Caco-2 (cell line): ENCODE results near the gene GGT5. TPM values are rescaled to one million over a fixed set of nuclear protein-coding genes. Genes with fewer than 3 reads are reported as not detected.
"Not testable (repeated sequence)": the region's sequence is repeated elsewhere in the genome, so short reads cannot be mapped to it uniquely, and the experiment has no call there.

ENCODE experiments used
- BruUV-seq: library from RNA; stranded (reverse); fragments of 400-500 nt; replicated peaks from 2 replicates; lab custom pipeline; 2021; lab: Mats Ljungman, UMichigan
- CTCF ChIA-PET: fragments of 300-600 bp; sonication (Branson Sonifier 250); formaldehyde crosslinking; loops from one replicate; lab custom pipeline; 2022; ENCODE audit warnings: antibody characterized with exemption; lab: Charles Lee
- POLR2A ChIA-PET: fragments of 300-600 bp; sonication (Branson Sonifier 250); formaldehyde crosslinking; loops from one replicate; lab custom pipeline; 2022; ENCODE audit warnings: antibody characterized with exemption; lab: Charles Lee
- DNase-seq, 2 experiments: peaks; one replicate each; pipeline versions ENCODE4 v3.0.0 to v3.0.0-alpha.2; 2020 to 2022
- H3K27me3 ChIP-seq: replicated peaks from 2 replicates; pipeline ENCODE4 v1.6.0; 2011; ENCODE audit warnings: low read length; ENCODE audit not compliant: control insufficient read depth, insufficient read depth
- H3K36me3 ChIP-seq: 2 replicates; pipeline ENCODE4 v1.5.1; 2011; ENCODE audit warnings: low read length; ENCODE audit not compliant: control insufficient read depth, insufficient read depth
- H3K4me1 ChIP-seq: fragments of 250-450 bp; sonication (Bioruptor Pico); 2 replicates; pipeline ENCODE4 v1.5.1; 2020; ENCODE audit warnings: mild to moderate bottlenecking
- H3K4me3 ChIP-seq: 2 replicates; pipeline ENCODE4 v1.5.1; 2011; ENCODE audit warnings: low read depth, mild to moderate bottlenecking, control low read depth, low read length
- H3K9me3 ChIP-seq: fragments of 250-450 bp; sonication (Bioruptor Pico); 2 replicates; pipeline ENCODE4 v1.5.1; 2020; ENCODE audit warnings: mild to moderate bottlenecking, moderate library complexity
- H3K27ac Mint-ChIP-seq: one replicate; pipeline ENCODE4 v1.8.0; 2022; ENCODE audit warnings: mixed read lengths; ENCODE audit not compliant: unreplicated experiment
- H3K27me3 Mint-ChIP-seq: one replicate; pipeline ENCODE4 v1.8.0; 2022; ENCODE audit warnings: mixed read lengths; ENCODE audit not compliant: insufficient read depth, unreplicated experiment
- H3K36me3 Mint-ChIP-seq: one replicate; pipeline ENCODE4 v1.8.0; 2022; ENCODE audit warnings: mild to moderate bottlenecking, mixed read lengths; ENCODE audit not compliant: insufficient read depth, unreplicated experiment
- H3K4me1 Mint-ChIP-seq: one replicate; pipeline ENCODE4 v1.8.0; 2022; ENCODE audit warnings: low read depth, mixed read lengths; ENCODE audit not compliant: unreplicated experiment
- H3K4me3 Mint-ChIP-seq: one replicate; pipeline ENCODE4 v1.8.0; 2022; ENCODE audit warnings: mild to moderate bottlenecking, moderate library complexity, mixed read lengths; ENCODE audit not compliant: unreplicated experiment
- H3K9me3 Mint-ChIP-seq: one replicate; pipeline ENCODE4 v1.8.0; 2022; ENCODE audit warnings: mixed read lengths; ENCODE audit not compliant: unreplicated experiment
- intact Hi-C: fragments of 100-400 bp; cut with micrococcal nuclease; formaldehyde crosslinking; loops from one replicate; pipeline ENCODE4 v1.10.0; 2022; ENCODE audit not compliant: unreplicated experiment
- total RNA-seq: library from RNA; stranded (reverse); gene quantifications from 2 replicates; pipeline ENCODE4 v1.2.3, GENCODE V29; 2022
- TF ChIP-seq, protein P1 (sequence below), 2 experiments: fragments of 200-600 bp in 1 of 2; IDR thresholded peaks; 1 replicate in 1 of 2; 2 replicates in 1 of 2; pipeline versions ENCODE4 v1.5.1 to v1.8.0; 2011 to 2022; ENCODE audit warnings: antibody characterized with exemption in 1 of 2, control low read depth in 1 of 2, inconsistent platforms in 1 of 2, low read depth in 1 of 2, low read length in 1 of 2, mild to moderate bottlenecking in 1 of 2, moderate library complexity in 1 of 2; ENCODE audit not compliant: insufficient read depth in 1 of 2, severe bottlenecking in 1 of 2, unreplicated experiment in 1 of 2

The GGT5 gene
- total RNA-seq, 1 experiment from 2014 or later: 0.66 TPM

- ChIA-PET CTCF (no interaction called here), POLR2A (no interaction called here)
- Mint-ChIP-seq H3K9me3 (no peaks in the 10 kb centered on the region), H3K27ac (no peak overlapping the region), H3K4me3 (no peak overlapping the region), H3K27me3 (no peaks in the 10 kb centered on the region), H3K36me3 (peaks cover 6% of the 10 kb centered on the region), H3K4me1 (peaks cover 9% of the 10 kb centered on the region)
- Histone ChIP-seq H3K4me3 (no peak overlapping the region), H3K4me1 (peaks cover 4% of the 10 kb centered on the region), H3K9me3 (no peaks in the 10 kb centered on the region), H3K36me3 (no peaks in the 10 kb centered on the region), H3K27me3 (no peaks in the 10 kb centered on the region)
- DNase-seq: no peak
- BruUV-seq: no TSS peak
- TF ChIP-seq, protein P1, sequence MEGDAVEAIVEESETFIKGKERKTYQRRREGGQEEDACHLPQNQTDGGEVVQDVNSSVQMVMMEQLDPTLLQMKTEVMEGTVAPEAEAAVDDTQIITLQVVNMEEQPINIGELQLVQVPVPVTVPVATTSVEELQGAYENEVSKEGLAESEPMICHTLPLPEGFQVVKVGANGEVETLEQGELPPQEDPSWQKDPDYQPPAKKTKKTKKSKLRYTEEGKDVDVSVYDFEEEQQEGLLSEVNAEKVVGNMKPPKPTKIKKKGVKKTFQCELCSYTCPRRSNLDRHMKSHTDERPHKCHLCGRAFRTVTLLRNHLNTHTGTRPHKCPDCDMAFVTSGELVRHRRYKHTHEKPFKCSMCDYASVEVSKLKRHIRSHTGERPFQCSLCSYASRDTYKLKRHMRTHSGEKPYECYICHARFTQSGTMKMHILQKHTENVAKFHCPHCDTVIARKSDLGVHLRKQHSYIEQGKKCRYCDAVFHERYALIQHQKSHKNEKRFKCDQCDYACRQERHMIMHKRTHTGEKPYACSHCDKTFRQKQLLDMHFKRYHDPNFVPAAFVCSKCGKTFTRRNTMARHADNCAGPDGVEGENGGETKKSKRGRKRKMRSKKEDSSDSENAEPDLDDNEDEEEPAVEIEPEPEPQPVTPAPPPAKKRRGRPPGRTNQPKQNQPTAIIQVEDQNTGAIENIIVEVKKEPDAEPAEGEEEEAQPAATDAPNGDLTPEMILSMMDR (IDR thresholded peaks at IDR 0.05; ENCODE audit: insufficient read depth in 1 of 2, low read depth in 1 of 2, low read length in 1 of 2, severe bottlenecking in 1 of 2, unreplicated experiment in 1 of 2): no peak
- intact Hi-C loops: no loop called here
These were observed 45.6 kb upstream of the GGT5 start for GRCh38 chr22:24290459-24290858.

DNA sequence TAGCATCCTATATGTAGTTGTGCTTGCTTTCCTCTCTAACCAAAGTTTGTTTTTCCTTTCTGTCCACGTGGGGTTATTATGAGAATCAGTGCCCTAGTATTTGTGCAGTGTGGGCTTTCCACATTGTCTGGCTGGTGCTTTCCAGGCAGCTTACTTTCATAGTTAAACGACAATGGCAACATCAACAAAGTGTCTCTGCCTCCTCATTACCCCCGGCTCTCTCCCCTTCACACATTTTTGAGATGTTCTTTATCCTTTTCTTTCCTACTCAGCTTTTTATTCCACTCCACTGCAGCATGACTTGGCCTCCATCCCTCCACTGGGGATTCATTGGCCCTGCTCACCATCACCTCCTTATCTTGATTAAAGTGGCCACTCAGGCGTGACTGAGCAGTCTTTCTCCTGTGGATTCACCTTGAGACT is 44.9 kb upstream of the GGT5 start:
- TF ChIP-seq, protein P1 (IDR thresholded peaks at IDR 0.05; ENCODE audit: insufficient read depth in 1 of 2, low read depth in 1 of 2, low read length in 1 of 2, severe bottlenecking in 1 of 2, unreplicated experiment in 1 of 2): no peak
- Mint-ChIP-seq H3K4me3 (no peak overlapping the region), H3K4me1 (peaks cover 14% of the 10 kb centered on the region), H3K27me3 (no peaks in the 10 kb centered on the region), H3K9me3 (no peaks in the 10 kb centered on the region), H3K36me3 (peaks cover 6% of the 10 kb centered on the region), H3K27ac (no peak overlapping the region)
- Histone ChIP-seq H3K36me3 (no peaks in the 10 kb centered on the region), H3K4me1 (peaks cover 5% of the 10 kb centered on the region), H3K9me3 (no peaks in the 10 kb centered on the region), H3K4me3 (no peak overlapping the region), H3K27me3 (no peaks in the 10 kb centered on the region)
- intact Hi-C loops: no loop called here
- POLR2A ChIA-PET: no interaction called here
- no peak for DNase-seq
- BruUV-seq: no TSS peak
- CTCF ChIA-PET: no interaction called here

DNA sequence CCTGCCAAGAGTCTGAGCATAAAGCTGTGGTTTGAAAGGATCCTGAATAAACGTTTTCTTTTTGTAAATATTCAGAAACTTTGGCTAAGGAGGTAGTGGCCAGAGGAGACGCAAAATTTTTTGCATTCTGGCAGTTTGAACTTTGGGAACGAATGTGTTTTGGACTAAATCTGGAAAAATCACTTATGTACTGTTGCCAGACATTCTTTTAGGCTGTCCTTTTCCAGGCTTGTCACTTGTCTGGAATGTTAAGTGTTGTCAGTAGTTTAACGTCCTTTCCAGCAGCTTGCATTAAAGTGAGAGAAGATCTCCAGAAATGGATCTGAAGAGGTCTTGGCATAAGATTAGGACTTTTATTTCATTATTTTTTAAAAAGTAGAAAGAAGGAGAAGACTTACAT is 44.2 kb upstream of the GGT5 start:
- CTCF ChIA-PET: interaction anchor here (0.7 kb wide), 1 partner anchor 132 kb away, joined by 6 read pairs; no protein-coding TSS in a partner anchor
- peaks cover 18% of the 10 kb centered on the region for H3K4me1 Mint-ChIP-seq
- peaks cover 6% of the 10 kb centered on the region for H3K36me3 Mint-ChIP-seq
- no peaks in the 10 kb centered on the region for H3K9me3 ChIP-seq
- H3K27ac Mint-ChIP-seq: no peak overlapping the region
- BruUV-seq: no TSS peak
- H3K4me1 ChIP-seq: peaks cover 8% of the 10 kb centered on the region
- no peak for DNase-seq
- POLR2A ChIA-PET: no interaction called here
- no peaks in the 10 kb centered on the region for H3K36me3 ChIP-seq
- intact Hi-C loops: no loop called here
- no peaks in the 10 kb centered on the region for H3K27me3 ChIP-seq
- H3K4me3 Mint-ChIP-seq: no peak overlapping the region
- no peaks in the 10 kb centered on the region for H3K9me3 Mint-ChIP-seq
- H3K4me3 ChIP-seq: no peak overlapping the region
- TF ChIP-seq, protein P1 (IDR thresholded peaks at IDR 0.05; ENCODE audit: insufficient read depth in 1 of 2, low read depth in 1 of 2, low read length in 1 of 2, severe bottlenecking in 1 of 2, unreplicated experiment in 1 of 2): no peak
- H3K27me3 Mint-ChIP-seq: no peaks in the 10 kb centered on the region

DNA sequence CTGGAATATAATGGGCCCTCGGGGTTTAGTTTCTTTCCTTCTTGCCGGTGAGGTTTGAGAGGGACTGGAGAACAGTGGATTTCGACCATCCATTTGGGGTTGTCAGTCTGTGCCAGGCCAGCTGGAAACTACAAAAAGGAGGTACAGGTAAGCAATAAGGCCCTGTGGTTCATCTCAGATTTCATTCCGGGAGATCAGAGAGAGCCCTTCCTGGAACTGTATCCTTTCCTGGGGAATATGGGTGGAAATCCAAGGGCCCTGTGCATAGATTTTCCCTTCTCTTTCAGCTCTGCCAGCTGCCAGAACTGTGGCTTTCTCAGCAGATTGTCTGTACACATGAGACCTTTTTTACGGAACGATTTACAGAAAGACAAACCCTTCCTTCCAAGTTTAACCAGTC is 42.9 kb upstream of the GGT5 start:
- H3K9me3 Mint-ChIP-seq, intact Hi-C loops: not testable (repeated sequence)
- H3K4me1 Mint-ChIP-seq: peaks cover 25% of the 10 kb centered on the region

GRCh38 chr22:24287212-24287611 is 42.3 kb upstream of the GGT5 start:
- peaks cover 10% of the 10 kb centered on the region for H3K4me1 ChIP-seq
- H3K36me3 Mint-ChIP-seq, BruUV-seq, H3K9me3 ChIP-seq, H3K4me3 Mint-ChIP-seq, H3K27ac Mint-ChIP-seq, H3K4me3 ChIP-seq, H3K27me3 Mint-ChIP-seq, H3K9me3 Mint-ChIP-seq, POLR2A ChIA-PET, CTCF ChIA-PET, H3K27me3 ChIP-seq, DNase-seq, intact Hi-C loops, H3K36me3 ChIP-seq: not testable (repeated sequence)
- H3K4me1 Mint-ChIP-seq: peaks cover 29% of the 10 kb centered on the region

More for the DNA sequence above, 42.9 kb upstream of the GGT5 start:
- H3K4me3 ChIP-seq, H3K9me3 ChIP-seq, H3K36me3 ChIP-seq, BruUV-seq, H3K27ac Mint-ChIP-seq, DNase-seq, H3K27me3 Mint-ChIP-seq, H3K27me3 ChIP-seq, CTCF ChIA-PET, POLR2A ChIA-PET, H3K4me3 Mint-ChIP-seq, H3K4me1 ChIP-seq, H3K36me3 Mint-ChIP-seq: not testable (repeated sequence)
